ELF-1 (cell line): ENCODE data around the gene PEA15.

Source experiments
- DNase-seq: peaks from one replicate; pipeline ENCODE4 v3.0.0-alpha.2; 2016; ENCODE audit warnings: low read depth, low spot score

Gene PEA15

GRCh38 chr1:160208557-160209320 is 3.6 kb downstream of the PEA15 start:
- DNase-seq, result no peak

DNA sequence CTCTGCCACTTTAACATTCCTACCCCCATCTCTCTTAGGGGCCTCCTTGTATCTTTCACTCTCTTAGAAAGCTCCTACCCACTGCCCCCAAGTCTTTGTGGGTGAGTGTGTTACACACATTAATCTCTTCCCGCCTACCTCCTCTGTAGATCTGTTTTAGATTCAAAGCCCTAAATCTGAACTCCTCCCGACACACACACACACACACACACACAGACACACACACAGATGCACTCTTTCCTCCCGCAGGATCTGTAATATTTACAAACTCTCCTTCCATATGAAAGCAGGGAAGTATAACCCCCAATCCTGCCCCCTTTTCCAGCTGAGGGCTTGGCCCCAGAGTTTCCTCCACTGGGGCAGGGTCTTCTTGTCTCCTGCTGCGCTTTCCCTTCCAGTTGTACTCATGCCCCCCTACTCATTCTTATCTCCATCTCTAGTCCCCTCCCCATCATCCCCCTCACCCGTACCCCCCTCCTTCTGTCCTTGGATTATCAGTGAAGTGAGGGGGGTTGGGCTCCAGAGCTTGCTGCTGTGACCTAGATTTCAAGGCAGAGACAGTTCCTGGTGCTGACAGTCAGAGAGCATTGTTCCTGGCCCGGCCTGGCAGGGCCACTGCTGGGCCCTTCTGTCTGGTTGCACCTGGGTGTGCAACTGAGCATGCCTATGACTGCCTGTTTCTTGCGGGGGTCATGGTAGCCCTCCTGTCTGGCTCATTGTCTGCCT is 4.3 kb downstream of the PEA15 start:
- no peak for DNase-seq

- no peak for DNase-seq
Measured at GRCh38 chr1:160210561-160210960, 5.4 kb downstream of the PEA15 start.

- DNase-seq, result no peak
Measured at GRCh38 chr1:160211046-160211790, 6.0 kb downstream of the PEA15 start.

DNA sequence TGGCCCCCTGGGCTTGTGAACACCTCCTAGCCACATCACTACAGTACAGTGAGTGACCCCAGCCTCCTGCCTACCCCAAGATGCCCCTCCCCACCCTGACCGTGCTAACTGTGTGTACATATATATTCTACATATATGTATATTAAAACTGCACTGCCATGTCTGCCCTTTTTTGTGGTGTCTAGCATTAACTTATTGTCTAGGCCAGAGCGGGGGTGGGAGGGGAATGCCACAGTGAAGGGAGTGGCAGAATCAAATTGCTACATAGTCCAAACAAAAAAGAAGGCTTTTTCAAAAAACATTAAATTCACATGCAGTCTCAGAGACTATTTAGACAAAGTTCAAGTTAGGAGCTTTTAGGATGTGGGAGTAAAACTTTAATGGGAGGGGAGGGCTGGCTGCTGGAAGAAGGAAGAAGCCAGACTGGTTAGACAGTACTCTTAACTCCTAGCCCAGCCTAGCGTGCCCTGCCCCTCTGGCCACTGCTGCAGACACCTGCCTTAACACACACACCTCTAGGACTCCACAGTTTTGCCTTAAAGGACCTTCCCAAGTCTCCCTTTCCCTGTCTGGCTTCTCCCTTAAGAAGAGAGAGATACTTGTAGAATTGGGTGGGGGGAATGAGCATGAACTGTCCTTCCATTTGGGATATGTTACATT is 9.4 kb downstream of the PEA15 start:
- DNase-seq, result no peak

- DNase-seq, result no peak
Measured at GRCh38 chr1:160216301-160216700, 11.1 kb downstream of the PEA15 start.

DNA sequence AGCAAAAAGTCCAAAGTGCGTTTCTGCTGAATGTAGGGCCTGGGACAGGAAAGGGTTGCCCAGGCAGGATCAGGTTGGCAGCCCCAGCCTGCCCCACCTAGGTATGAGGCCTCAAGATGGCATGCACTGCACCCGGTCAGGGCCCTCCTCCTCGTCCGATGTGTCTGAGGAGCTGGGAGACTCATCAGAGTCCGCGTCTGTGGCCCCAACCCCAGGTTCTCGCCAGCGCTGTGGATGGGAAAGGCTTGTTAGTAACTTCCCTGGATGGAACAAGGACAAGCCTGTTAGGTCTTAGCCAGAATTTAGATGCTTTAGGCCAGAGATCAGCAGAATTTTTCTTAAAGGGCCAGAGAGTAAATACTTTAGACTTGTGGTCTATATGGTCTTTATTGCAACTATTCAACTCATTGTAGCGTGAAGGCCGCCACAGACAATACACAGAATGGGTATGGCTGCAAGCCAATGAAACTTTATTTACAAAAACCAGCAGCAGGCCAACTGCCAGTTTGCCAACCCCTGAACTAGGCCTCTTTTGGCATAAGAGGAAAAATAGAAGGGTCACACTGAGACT is 12.4 kb downstream of the PEA15 start:
- DNase-seq, result no peak

DNA sequence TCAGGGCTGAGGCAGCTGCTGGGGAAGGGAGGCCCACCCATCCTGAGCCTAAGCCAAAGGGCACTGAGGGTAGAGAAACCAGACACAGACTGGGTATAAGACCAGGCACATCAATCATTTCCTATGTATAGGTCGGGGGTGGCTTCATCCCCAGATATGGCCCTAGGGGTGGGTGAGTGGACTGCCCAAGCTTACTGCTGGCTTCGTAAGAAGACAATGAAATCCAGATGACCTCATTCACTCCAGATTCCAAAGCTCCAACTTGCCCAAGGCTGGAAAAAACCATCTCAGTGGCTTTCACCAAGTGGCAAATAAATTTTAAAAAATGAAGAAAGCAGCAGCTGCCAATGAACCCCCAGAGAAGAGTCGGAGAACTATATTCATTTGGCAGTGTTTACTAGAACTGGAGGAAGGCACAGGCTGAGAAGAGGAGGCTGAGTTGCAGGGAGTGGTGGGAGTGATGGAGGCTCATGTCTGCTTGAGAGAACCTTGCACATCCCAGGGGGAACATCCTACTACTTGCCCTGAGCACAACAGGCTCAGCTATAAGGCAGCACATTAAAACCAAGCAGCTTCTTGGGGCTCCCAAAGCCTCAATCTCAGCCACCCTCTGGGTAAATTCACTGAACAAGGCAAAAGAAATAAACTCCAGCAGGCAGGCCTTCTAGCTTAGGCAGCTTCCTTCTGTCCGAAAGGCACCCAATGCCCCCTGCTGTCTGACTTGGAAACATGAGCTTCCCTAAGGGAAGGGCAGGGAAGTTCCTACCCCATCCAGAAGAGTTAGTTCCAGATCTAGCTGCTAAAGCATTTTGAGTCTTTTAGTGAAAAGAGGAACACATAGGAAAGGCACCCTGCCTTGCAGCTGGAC is 14.1 kb downstream of the PEA15 start:
- DNase-seq, result peak; percentile 78

- DNase-seq, result no peak
Measured at GRCh38 chr1:160220301-160220700, 15.1 kb downstream of the PEA15 start.

GRCh38 chr1:160221089-160221488 is 15.9 kb downstream of the PEA15 start:
- DNase-seq, result no peak

- DNase-seq, result no peak
Measured at GRCh38 chr1:160222546-160222945, 17.4 kb downstream of the PEA15 start.

GRCh38 chr1:160224606-160225005 is 19.4 kb downstream of the PEA15 start:
- DNase-seq, result no peak

DNA sequence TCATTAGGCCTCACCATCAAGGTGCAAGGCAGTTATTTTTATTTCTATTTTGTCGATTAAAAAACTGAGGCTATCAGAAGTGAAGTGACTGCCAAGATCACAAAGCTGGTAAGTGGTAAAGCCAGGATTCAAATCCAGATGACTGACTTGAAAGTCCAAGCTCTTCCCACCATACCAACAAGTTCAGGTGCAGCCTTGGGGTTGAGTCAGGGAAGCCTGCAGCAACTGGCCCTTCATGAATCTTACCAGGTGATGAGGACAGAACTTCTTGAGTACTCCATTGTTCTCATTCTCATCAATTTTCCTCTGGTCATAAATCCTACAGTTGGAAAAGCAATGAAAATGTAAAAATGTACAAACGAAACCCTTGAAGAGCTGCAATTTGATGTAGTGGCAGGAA is 20.2 kb downstream of the PEA15 start:
- DNase-seq, result no peak

GRCh38 chr1:160226623-160227022 is 21.4 kb downstream of the PEA15 start:
- DNase-seq, result no peak

DNA sequence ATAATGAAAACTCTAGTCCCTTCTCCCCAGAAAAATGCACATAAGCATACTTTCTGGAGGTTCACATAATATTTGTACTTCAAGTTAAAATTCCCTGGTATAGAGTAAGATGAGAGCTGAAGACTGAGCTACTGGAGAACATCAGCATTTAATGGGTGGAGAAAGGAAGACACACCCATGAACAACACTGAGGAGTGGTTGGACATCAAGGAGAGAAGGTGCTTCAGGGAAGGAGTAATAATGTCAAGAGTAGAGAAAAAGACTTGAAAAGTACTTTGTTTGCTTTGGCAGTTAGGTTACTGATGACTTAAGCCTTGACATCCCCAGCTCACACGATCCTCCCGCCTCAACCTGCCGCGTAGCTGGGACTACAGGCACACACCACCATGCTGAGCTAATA is 21.9 kb downstream of the PEA15 start:
- DNase-seq, result no peak

DNA sequence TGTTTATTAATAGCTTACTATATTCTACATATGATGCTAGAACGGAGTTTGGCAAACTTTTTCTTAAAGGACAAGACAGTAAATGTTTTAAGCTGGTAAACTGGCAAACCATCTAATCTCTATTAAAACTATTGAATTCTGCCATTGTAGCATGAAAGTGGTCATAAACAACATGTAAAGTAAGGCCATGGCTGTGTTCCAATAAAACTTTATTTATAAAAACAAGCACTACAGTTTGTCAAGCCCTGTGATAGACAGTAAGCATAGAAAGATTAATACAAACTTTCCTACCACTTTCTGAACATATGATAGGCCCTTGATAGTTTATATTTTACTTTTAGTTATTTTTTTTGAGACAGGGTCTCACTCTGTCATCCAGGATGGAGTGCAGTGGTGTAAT is 22.4 kb downstream of the PEA15 start:
- no peak for DNase-seq

GRCh38 chr1:160228431-160228830 is 23.2 kb downstream of the PEA15 start:
- DNase-seq, result no peak

DNA sequence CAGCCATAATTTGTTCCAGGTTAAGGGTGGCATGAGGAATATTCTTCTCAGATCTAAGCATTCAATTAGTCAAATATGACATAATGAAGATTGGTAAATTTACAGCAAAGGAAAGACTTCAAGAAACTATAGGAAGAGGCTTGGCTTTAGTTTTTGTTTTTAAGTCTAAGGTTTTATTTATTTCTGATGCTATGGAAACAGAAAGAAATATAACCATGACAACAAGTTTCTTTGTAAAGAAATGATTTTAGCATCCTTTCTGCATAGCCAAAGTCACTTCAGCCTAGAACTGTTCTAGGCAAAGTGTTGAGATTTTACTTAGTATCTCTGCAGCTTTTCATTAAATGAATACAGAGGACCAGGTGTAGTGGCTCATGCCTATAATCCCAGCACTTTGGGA is 27.7 kb downstream of the PEA15 start:
- no peak for DNase-seq

GRCh38 chr1:160236806-160237205 is 31.6 kb downstream of the PEA15 start:
- no peak for DNase-seq

- DNase-seq, result no peak
Measured at GRCh38 chr1:160237558-160237957, 32.4 kb downstream of the PEA15 start.

DNA sequence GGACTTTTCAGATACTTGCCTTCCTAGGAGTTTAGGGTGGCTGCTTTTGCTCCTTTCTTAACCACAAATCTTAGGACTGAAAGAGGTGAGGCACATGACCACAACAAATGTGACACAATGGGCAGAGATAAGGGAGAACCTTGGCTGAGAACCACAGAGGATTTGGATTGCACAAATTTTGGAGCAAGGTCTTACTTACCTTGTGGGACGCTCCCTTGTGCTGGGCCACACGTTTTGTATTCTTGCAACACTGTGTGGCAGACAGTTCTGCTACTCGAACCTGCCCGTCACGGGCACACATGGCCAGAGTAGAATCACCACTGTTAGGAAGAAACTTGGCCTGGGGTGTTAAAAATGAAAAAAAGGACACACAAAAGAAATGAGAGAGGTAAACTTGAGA is 33.2 kb downstream of the PEA15 start:
- DNase-seq, result no peak
